SK-N-SH treated with all-trans-retinoic acid at 6 μM for 48 hours (cell line): ENCODE measurements around the gene KRT6B.

Experiments used
- BACH2 ChIP-seq: fragments of 250-450 bp; sonication (Bioruptor Pico); IDR thresholded peaks from 2 replicates; pipeline ENCODE4 v1.9.0; 2021; ENCODE audit warnings: mild to moderate bottlenecking, borderline replicate concordance
- OSR1 ChIP-seq: fragments of 250-450 bp; sonication (Bioruptor Pico); IDR thresholded peaks from 2 replicates; pipeline ENCODE4 v1.8.0; 2022; ENCODE audit warnings: moderate library complexity, mild to moderate bottlenecking, inconsistent platforms
- RARB ChIP-seq: fragments of 250-450 bp; sonication (Bioruptor Pico); IDR thresholded peaks from 2 replicates; pipeline ENCODE4 v1.8.0; 2021; ENCODE audit warnings: mild to moderate bottlenecking, moderate library complexity
- ZC3H10 ChIP-seq: fragments of 250-450 bp; sonication (Bioruptor Pico); IDR thresholded peaks from 2 replicates; pipeline ENCODE4 v1.5.1; 2021; ENCODE audit warnings: mild to moderate bottlenecking, moderate library complexity

DNA sequence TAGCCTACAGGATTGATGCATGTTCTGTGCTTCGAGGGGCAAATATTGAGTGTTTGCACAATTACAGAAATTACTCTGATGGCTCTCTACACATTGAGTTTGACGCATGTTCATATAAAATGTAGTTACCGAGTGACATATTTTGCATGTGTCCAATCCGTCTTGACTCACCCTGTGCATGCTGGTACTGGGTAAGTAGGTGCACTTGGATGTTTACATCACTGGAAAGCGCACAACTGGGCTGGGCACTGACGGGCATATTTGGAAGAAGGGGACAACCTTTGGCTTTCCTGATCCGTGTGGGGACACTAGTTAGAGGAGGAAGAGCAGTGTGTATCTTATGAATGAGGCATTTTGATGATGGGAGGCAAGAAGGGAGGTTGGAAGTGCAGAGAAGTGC, 46.0 kb upstream of the KRT6B start:
- TF ChIP-seq RARB (CRISPR knock-in tag), result no peak
- TF ChIP-seq OSR1 (CRISPR knock-in tag), result no peak
- TF ChIP-seq BACH2 (CRISPR knock-in tag), result no peak
- no peak for TF ChIP-seq ZC3H10 (CRISPR knock-in tag)
